Stomach (tissue), 4 donors: ENCODE results near the gene CBFA2T3.

Experiments
- CTCF ChIP-seq, 7 experiments: fragments of 450-650 bp in 4 of 7; fragments of 200-600 bp in 3 of 7; sonication (generic) in 3 of 7; IDR thresholded peaks; one replicate each; pipeline ENCODE4 v1.5.1; 2016 to 2019; ENCODE audit warnings: antibody characterized with exemption in 7 of 7, control low read depth in 2 of 7, mild to moderate bottlenecking in 1 of 7
- POLR2A ChIP-seq, 4 donors: fragments of 450-650 bp; IDR thresholded peaks; one replicate each; pipeline ENCODE4 v1.6.1; 2016; ENCODE audit warnings: antibody characterized with exemption in 4 of 4, control low read depth in 2 of 4, mild to moderate bottlenecking in 1 of 4, moderate library complexity in 1 of 4
- POLR2AphosphoS5 ChIP-seq, 3 donors: sonication (generic); formaldehyde crosslinking; IDR thresholded peaks; one replicate each; pipeline ENCODE4 v1.6.1; 2016; ENCODE audit warnings: antibody characterized with exemption in 3 of 3

- TF ChIP-seq CTCF (IDR thresholded peaks at IDR 0.05) = no peak
- TF ChIP-seq POLR2AphosphoS5 (IDR thresholded peaks at IDR 0.05) = no peak
- TF ChIP-seq POLR2A (IDR thresholded peaks at IDR 0.05) = no peak
Observed at GRCh38 chr16:88925540-88925887, 51.5 kb downstream of the CBFA2T3 start.
